HG02642 (cell line): ENCODE data around the gene NPLOC4.

Experiments
- ATAC-seq: cut with Tn5 transposase; IDR thresholded peaks from one replicate; pipeline ENCODE4 v1.9.1; 2021; ENCODE audit warnings: mild to moderate bottlenecking; ENCODE audit not compliant: unreplicated experiment, poor library complexity

Gene NPLOC4

GRCh38 chr17:81553018-81553615, 83.8 kb downstream of the NPLOC4 start:
- peak; percentile 33 for ATAC-seq

GRCh38 chr17:81552244-81553017, 84.5 kb downstream of the NPLOC4 start, which contains the start of gene FAAP100:
Gene FAAP100, minus strand, starts transcription at chr17:81552353. Its CDS starts 23 bp downstream, at chr17:81552330.
- peak; percentile 56 for ATAC-seq

GRCh38 chr17:81551458-81552243, 85.3 kb downstream of the NPLOC4 start:
- ATAC-seq, result no peak

GRCh38 chr17:81550830-81551457, 86.0 kb downstream of the NPLOC4 start:
- no peak for ATAC-seq

GRCh38 chr17:81550285-81550684, 86.6 kb downstream of the NPLOC4 start:
- ATAC-seq, result no peak

GRCh38 chr17:81549826-81550225, 87.1 kb downstream of the NPLOC4 start:
- ATAC-seq, result no peak

GRCh38 chr17:81549031-81549557, 87.8 kb downstream of the NPLOC4 start:
- ATAC-seq, result no peak

GRCh38 chr17:81547614-81547982, 89.3 kb downstream of the NPLOC4 start:
- no peak for ATAC-seq

- no peak for ATAC-seq
These were observed 89.9 kb downstream of the NPLOC4 start for GRCh38 chr17:81546906-81547613.

- no peak for ATAC-seq
These were observed 91.6 kb downstream of the NPLOC4 start for GRCh38 chr17:81545160-81545949.

- ATAC-seq, result no peak
These were observed 92.5 kb downstream of the NPLOC4 start for GRCh38 chr17:81544281-81544974.

- ATAC-seq, result no peak
These were observed 93.2 kb downstream of the NPLOC4 start for GRCh38 chr17:81543756-81544155.

- no peak for ATAC-seq
These were observed 93.6 kb downstream of the NPLOC4 start for GRCh38 chr17:81543339-81543675.

- ATAC-seq, result no peak
These were observed 94.2 kb downstream of the NPLOC4 start for GRCh38 chr17:81542431-81543338.

- ATAC-seq, result no peak
These were observed 95.8 kb downstream of the NPLOC4 start for GRCh38 chr17:81541123-81541522.

- no peak for ATAC-seq
These were observed 96.3 kb downstream of the NPLOC4 start for GRCh38 chr17:81540676-81541027.

GRCh38 chr17:81539961-81540675, 96.8 kb downstream of the NPLOC4 start:
- ATAC-seq, result no peak
